ENCODE results near the gene CTSZ. TPM values are rescaled to one million over a fixed set of nuclear protein-coding genes. Genes with fewer than 3 reads are reported as not detected.

The CTSZ gene
- total and polyA plus RNA-seq, 2 of the 8 experiments (the other 6 are each of a cell fraction or from before 2014, with no cell fraction given): 32.8 to 34.0 TPM

GRCh38 chr20:59013959-59014608 is 7.0 kb upstream of the CTSZ start:
- no peak overlapping the region for H3K4me2 ChIP-seq (ENCODE audit: insufficient read depth in 1 of 2, low read depth in 2 of 2, low read length in 2 of 2)
- H2BK12ac ChIP-seq (ENCODE audit: low read depth, low read length): peak overlapping the region; percentile 77; the same call in 1 of the 2 replicates
- no peak overlapping the region for H2BK20ac ChIP-seq (ENCODE audit: low read length)
- no peaks in the 10 kb centered on the region for H3K9me3 ChIP-seq (ENCODE audit: insufficient read depth in 2 of 2, low read depth in 1 of 2, low read length in 1 of 2)
- H3K4me1 ChIP-seq (replicated peaks in 1 of 4; ENCODE audit: control insufficient read depth in 3 of 4, insufficient read depth in 4 of 4, low read length in 3 of 4): peaks cover 0 to 4% (median 0%) of the 10 kb centered on the region in 4 experiments; a peak in 1 of 7 replicates
- H3K4me3 ChIP-seq (ENCODE audit: extremely low read depth in 1 of 4, insufficient read depth in 2 of 4, low read depth in 3 of 4, low read length in 4 of 4): no peak overlapping the region
- H3K79me1 ChIP-seq (ENCODE audit: low read depth, low read length): no peaks in the 10 kb centered on the region
- H3K36me3 ChIP-seq (ENCODE audit: control insufficient read depth in 2 of 4, insufficient read depth in 4 of 4, low read length in 3 of 4): no peaks in the 10 kb centered on the region
- no peak overlapping the region for H2BK120ac ChIP-seq (replicated peaks; ENCODE audit: low read depth, low read length)
- no peak overlapping the region for H3K14ac ChIP-seq (ENCODE audit: insufficient read length)
- H2BK15ac ChIP-seq (ENCODE audit: low read length): no peak overlapping the region
- ChIA-PET POLR2A (ENCODE audit: partially characterized antibody) (interaction anchor here (1.0 kb wide), 1 partner anchor 18 kb away, joined by 5 read pairs; the partner anchor contains the start of gene ATP5F1E), CTCF (ENCODE audit: partially characterized antibody) (interaction anchor here (0.6 to 1.5 kb wide), 4 partner anchors 81 to 484 kb away, joined by 3 to 4 read pairs (median 3); no protein-coding TSS in a partner anchor)
- DNase-seq (ENCODE audit: low read depth in 1 of 2, low spot score in 2 of 2) (peak in 1 of 2 experiments; percentile 27), FAIRE-seq (no peak)
- H3K9ac ChIP-seq (replicated peaks in 1 of 4; ENCODE audit: extremely low read depth in 1 of 4, low read depth in 3 of 4, low read length in 3 of 4): no peak overlapping the region
- no peak overlapping the region for H4K91ac ChIP-seq (replicated peaks; ENCODE audit: insufficient read length, low read length)
- H3K27me3 ChIP-seq (replicated peaks in 1 of 4; ENCODE audit: control insufficient read depth in 3 of 4, extremely low read depth in 1 of 4, insufficient read depth in 3 of 4, low read length in 3 of 4): no peaks in the 10 kb centered on the region; a peak in 3 of 7 replicates
- no peak overlapping the region for H2AFZ ChIP-seq (ENCODE audit: low read length)
- H3K79me2 ChIP-seq (ENCODE audit: control insufficient read depth in 1 of 2, insufficient read depth in 2 of 2, low read length in 2 of 2): no peaks in the 10 kb centered on the region
- H3K56ac ChIP-seq (replicated peaks; ENCODE audit: insufficient read length, low read depth, low read length): no peak overlapping the region
- H3K23me2 ChIP-seq (ENCODE audit: low read depth, low read length): no peaks in the 10 kb centered on the region
- H2AK5ac ChIP-seq (ENCODE audit: low read depth, low read length): no peak overlapping the region
- H3K18ac ChIP-seq (ENCODE audit: extremely low read depth, low read length): no peak overlapping the region
- H4K8ac ChIP-seq (ENCODE audit: extremely low read depth, insufficient read depth, low read length): no peak overlapping the region
- H3K4ac ChIP-seq (replicated peaks; ENCODE audit: insufficient read length, low read depth, low read length): no peak overlapping the region
- no peak overlapping the region for H2BK5ac ChIP-seq (ENCODE audit: low read depth, low read length)
- WGBS, 2 experiments (ENCODE audit: extremely low coverage in 1 of 2, insufficient coverage in 1 of 2, insufficient read length in 1 of 2, insufficient replicate concordance in 2 of 2, low coverage in 1 of 2, low lambda C conversion rate in 2 of 2, missing lambda C conversion rate in 1 of 2): 78% methylated on average over 13 of the region's 13 CpGs; no CpG with 5 or more reads in 1 of the 2 experiments
- no peak overlapping the region for H3K23ac ChIP-seq (ENCODE audit: insufficient read length)
- H4K20me1 ChIP-seq (replicated peaks in 1 of 2; ENCODE audit: control insufficient read depth in 1 of 2, insufficient read depth in 2 of 2, low read length in 2 of 2): no peaks in the 10 kb centered on the region
- H4K5ac ChIP-seq (ENCODE audit: insufficient read length, low read depth, low read length): no peak overlapping the region
- H3K27ac ChIP-seq (ENCODE audit: low read depth, low read length): no peak overlapping the region
- TF ChIP-seq BRCA1 (IDR thresholded peaks at IDR 0.05; ENCODE audit: low read depth, low read length): no peak
- TF ChIP-seq SIN3A (conservative IDR thresholded peaks at IDR 0.05 in 1 of 2, IDR thresholded peaks at IDR 0.05 in 1 of 2; ENCODE audit: low read depth in 1 of 2, low read length in 2 of 2): no peak
- TF ChIP-seq ATF2 (IDR thresholded peaks at IDR 0.05; ENCODE audit: low read length): no peak
- TF ChIP-seq NRF1 (IDR thresholded peaks at IDR 0.05; ENCODE audit: low read depth, low read length): no peak
- no peak for TF ChIP-seq TEAD4 (IDR thresholded peaks at IDR 0.05; ENCODE audit: low read depth, low read length)
- no peak for TF ChIP-seq TBP (IDR thresholded peaks at IDR 0.05; ENCODE audit: low read depth, low read length)
- TF ChIP-seq EP300 (IDR thresholded peaks at IDR 0.05; ENCODE audit: borderline replicate concordance in 1 of 2, low read depth in 2 of 2, low read length in 2 of 2): no peak
- no peak for TF ChIP-seq HDAC2 (IDR thresholded peaks at IDR 0.05; ENCODE audit: borderline replicate concordance in 1 of 2, low read depth in 2 of 2, low read length in 2 of 2)
- TF ChIP-seq FOSL1 (IDR thresholded peaks at IDR 0.05; ENCODE audit: insufficient read depth, low read depth, low read length): no peak
- no peak for TF ChIP-seq EGR1 (IDR thresholded peaks at IDR 0.05; ENCODE audit: borderline replicate concordance, low read depth, low read length)
- TF ChIP-seq CREB1 (IDR thresholded peaks at IDR 0.05): no peak

Data from H1 (cell line).